Esophagus squamous epithelium (tissue), 4 donors: ENCODE measurements around the gene RNU6-9.

Source experiments
- CTCF ChIP-seq, 6 experiments: fragments of 450-650 bp in 4 of 6; fragments of 200-600 bp in 2 of 6; sonication (generic) in 2 of 6; IDR thresholded peaks; one replicate each; pipeline ENCODE4 v1.5.1; 2016 to 2019; ENCODE audit warnings: antibody characterized with exemption in 6 of 6, mild to moderate bottlenecking in 4 of 6, moderate library complexity in 4 of 6
- POLR2A ChIP-seq, 4 donors: fragments of 450-650 bp; IDR thresholded peaks; one replicate each; pipeline ENCODE4 v1.6.1; 2017; ENCODE audit warnings: antibody characterized with exemption in 4 of 4, mild to moderate bottlenecking in 4 of 4, moderate library complexity in 3 of 4

DNA sequence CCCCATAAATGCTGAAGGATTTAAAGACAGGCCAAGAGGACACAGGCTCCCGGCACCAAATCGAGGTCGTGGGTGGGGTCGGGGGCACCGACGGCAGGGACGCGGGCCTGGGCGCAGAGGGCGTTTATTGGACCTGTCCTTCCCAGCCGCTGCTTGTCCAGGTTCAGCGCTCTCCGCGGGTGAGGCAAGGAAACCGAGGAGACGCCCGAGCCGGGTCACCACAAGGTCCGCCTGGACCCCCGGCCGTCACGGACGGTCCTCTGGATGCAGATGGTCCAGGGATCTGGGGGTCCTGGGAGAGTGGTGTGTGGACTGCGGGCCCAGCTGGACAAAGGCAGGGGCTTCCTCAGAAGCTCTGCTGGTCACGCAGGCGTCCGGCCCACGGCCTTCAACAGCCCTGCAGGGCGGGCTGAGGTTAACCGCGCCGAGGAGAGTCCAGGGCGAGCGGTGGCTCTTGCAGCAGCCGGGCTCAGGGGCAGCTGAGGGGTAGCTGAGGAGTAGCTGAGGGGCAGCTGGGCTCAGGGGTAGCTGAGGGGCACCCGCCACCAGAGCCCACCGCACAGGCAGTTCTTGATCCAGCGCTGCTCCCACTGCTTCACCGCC lies 25.3 kb upstream of the RNU6-9 start:
- no peak for TF ChIP-seq CTCF (IDR thresholded peaks at IDR 0.05)
- no peak for TF ChIP-seq POLR2A (IDR thresholded peaks at IDR 0.05)
